ENCODE results near the gene DEXI.
"Not testable (repeated sequence)": the region's sequence is repeated elsewhere in the genome, so short reads cannot be mapped to it uniquely, and the experiment has no call there.

The DEXI gene

DNA sequence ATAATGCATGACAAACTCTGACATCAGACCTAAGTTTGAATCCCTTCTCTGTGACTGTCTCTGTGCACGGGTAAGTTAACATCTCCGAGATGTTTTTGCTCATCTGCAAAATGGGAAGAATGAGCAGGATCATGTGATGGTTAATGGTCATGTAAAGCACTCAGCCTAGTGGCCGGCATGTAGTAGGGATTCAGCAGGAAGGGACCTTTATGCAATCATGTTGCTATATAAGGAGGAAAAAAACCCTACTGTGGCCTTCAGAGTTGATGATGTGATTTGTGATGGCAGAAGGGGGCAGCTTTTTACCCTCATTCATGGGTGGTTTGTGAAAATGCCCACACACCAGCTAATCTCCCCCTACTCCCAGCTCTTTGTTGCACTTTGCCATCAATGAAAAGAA lies 26.2 kb upstream of the DEXI start:
- FAIRE-seq: no peak

DNA sequence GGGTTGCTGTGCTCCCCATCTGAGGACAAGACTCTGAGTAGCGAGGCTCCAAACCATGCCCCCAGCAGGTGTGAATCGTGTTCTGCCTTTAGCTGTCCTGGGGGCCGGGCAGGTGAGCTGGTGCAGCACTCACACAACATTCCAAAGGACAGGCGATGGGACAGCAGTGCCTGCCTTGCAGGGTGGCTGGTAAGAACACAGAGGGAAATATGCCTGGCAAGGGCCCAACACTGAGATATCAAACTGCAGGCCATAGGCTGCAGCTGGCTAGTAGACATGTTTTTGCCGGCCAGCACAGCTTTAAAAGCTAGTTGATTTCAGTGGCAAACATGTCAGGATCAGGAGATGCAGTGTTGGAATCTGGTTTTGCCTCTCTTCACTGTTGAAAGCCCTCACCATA lies 25.7 kb upstream of the DEXI start:
- FAIRE-seq: no peak

DNA sequence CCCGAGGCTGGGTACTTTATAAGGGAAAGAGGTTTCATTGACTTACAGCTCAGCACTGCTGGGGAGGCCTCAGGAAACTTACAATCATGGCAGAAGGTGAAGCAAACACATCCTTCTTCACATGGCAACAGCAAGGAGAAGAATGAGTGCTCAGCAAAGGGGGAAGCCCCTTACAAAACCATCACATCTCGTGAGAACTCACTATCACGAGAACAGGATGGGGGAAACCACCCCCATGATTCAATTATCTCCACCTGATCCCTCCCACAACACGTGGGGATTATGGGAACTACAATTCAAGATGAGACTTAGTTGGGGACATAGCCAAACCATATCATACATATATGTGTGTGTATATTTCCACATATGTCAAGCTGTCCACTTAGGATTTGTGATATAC lies 24.3 kb upstream of the DEXI start:
- not testable (repeated sequence) for FAIRE-seq

DNA sequence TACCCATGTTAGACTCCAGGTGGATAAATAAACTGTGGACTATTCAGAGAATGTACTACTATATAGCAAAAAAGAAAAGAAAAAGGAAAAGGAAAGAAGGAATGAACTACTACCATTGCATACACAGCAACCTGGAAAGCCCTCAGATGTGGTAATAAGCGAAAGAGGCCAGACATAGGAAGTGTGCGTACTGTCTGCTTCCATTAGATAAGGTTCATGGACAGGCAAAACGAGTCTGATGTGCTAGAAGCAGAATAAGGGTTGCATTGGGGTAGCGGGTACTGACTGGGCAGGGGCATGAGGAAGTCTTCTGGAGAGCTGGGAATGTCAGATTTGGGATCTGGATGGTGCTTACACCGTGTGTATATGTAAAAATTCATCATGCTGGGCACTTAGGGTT lies 23.9 kb upstream of the DEXI start:
- FAIRE-seq: no peak

DNA sequence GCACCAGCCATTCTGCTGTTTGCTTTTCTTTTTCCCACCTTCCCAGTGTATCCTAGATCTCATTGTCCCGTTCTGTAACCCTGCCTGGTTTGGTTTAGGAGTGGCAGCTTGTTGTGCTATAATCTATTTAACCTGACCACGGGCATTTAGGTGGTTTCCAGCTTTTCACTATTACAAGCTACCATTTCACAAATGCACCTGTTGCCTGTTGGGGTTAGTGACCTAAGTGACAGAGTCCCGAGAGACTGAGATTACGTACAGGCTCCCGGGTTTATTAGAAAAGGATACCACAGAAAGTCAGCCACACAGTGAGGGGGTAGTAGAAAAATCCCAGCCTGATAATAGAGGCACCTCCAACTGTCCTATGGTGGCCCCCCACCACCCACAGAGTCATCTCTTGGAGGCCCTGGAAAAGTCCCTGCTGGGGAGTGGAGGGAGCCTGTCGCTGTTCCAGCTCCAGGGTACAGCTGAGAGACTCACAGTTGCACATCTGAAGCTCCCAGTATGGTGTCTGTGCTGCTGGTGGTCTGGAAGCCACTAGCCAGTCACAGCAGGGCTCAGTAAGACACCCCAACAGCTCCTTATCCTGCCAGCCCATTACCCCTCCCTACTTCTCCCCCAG lies 23.3 kb upstream of the DEXI start:
- no peak for FAIRE-seq

DNA sequence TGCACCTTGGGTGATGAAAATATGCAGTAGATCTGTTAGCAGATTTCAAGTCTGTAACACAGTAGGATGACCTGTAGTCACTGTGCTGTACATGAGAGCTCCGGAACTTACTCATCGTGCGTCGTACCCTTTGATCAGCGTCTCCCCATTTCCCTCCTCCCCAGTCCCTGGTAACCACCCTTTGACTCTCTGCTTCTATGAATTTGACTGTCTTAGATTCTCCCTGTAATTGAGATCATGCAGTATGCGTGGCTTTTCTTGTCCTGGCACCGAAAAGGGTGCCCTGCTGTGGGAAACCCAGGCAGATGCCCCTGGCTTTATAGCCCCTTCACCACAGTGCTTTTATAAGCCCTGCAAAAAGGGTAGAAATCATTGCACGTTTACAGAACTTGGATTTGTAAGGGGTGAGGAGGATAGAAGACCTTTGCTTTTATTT lies 22.6 kb upstream of the DEXI start:
- FAIRE-seq: no peak

DNA sequence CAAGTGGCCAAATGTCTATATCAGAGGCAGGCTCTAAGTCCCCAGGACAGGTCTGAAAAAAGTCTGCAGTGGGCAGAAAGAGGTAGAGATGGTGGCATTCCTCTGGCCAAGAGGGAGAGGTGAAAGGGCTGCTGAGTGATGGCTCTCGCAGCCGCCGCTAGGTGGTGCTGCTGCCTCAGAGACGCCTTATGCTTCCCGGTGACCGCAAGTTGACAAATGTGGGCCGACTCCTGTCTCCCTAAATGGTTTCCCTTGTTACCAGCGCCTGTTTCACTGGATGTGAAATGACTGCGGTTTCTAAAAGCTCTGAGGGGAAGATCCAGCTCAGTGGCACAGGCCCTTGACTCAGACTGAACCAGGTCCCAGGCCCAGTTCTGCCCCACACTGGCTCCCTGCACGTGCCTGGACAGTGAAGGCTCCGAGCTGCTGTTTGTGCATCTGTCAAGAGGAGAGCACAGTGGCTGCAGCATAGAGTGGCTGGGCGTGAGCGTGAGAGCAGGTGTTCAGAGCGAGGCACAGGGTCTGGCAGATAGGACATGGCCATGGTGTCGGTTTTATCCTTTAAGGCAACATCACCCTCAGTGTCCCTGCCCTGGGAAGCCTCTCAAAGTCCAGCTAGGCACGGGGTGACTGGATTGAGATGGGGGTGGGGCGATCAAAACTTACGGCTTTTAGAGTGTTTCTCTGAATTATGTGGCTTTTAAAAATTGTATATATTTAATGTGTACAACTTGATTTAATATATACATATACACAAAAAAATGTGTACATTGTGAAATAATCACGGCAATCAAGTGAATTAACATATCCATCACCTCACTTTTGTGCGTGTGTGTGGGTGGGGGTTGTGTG lies 22.0 kb upstream of the DEXI start:
- no peak for FAIRE-seq

DNA sequence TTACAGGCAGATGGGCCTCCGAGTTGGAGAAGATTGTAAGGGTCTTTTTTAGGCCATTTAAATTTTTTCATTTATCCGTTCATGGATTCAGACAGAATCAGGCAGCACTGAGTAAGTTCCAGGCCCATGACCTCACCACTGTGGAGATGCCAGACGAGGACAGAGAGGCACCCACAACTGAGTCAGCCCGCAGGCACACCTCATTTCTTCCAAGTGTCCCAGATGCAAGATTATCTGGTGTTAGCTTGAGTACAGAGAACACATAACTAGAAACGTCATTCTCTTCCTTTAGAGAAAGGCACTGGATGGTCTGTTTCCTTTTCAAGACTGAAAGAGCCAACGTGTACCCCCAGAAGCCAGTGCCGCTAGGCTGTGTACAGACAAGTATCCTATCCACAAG lies 19.0 kb upstream of the DEXI start:
- no peak for FAIRE-seq

DNA sequence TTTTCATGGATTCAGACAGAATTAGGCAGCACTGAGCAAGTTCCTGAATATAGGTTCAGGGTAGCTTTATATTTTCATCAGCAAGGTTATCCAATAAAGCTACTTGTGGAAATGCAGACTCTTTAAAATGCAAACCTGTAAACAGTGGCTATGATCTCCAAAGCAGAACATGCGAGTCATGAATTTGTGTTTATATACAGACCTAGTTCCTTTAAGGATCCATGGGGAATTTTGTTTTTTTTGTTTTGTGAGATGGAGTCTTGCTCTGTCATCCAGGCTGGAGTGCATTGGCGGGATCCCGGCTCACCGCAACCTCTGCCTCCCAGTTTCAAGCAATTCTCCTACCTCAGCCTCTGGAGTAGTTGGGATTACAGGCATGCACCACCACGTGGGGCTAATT lies 16.9 kb upstream of the DEXI start:
- no peak for FAIRE-seq

DNA sequence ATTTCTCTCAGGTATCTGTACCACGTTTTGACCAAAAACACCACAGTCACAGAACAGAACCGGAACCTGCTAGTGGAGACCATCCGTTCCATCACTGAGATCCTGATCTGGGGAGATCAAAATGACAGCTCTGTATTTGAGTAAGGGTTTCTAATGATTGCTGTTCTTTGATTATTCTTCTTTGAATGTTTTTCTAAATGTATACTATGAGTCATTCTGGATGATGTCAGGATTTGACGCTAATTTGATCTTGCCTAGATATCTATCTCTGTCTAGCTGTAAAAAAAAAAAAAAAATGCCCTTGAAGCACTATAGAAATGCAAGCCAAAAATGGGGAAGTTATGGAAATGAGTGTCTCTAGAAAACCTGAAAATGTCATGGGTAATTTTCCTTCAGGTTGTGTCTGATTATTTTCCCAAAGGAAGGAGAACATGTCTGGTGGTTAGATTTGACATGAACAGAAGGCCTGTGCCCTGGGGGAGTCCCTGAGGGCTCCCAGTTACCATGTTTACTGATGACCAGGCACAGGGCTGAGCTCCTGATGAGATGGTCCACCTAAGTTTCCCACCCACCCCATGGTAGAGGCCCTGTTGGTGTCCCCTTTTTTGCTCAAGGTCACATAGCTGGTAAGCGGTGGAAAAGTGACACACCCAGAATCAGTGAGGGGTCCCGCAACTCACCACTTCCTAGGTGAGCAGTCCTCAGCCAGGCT lies 15.7 kb upstream of the DEXI start:
- FAIRE-seq: no peak

DNA sequence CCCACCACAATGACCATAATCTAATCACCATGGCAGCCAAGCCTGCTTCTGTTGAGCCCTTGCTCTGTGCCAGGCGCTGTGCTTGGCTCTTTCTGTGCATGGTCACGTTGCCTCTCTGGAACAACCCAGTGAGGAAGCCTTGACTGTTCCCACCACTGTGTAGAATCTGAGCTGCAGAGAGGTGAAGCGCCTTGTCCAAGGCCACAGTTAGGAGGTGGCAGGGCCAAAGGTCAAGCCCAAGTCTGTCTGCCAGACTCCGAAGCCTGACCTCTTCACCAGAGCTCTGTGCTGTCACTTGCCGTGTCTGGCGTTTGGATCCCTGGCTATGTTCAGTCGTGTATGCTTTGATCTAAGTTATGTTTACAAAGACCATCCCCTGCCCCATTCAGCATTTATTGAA lies 12.6 kb upstream of the DEXI start:
- FAIRE-seq: no peak

DNA sequence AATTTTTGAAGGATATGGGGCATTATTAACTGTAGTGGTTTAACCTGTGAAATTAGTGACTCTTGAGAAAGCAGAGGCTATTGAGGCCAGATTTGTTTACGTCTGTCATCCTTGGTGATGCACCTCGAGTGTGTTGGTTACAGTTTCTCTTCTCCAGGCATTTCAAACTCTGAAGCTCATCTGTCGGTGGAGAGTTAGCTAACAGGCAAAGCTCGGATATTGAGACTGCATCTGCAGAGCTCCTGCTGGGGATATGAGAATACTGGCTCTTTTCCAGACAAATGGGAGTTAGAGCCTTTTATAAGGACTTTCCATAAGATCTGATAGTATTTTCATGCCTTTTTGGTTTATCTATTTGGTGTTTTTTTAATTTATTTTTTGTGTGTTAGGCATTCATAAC lies 8.8 kb upstream of the DEXI start:
- FAIRE-seq: no peak

DNA sequence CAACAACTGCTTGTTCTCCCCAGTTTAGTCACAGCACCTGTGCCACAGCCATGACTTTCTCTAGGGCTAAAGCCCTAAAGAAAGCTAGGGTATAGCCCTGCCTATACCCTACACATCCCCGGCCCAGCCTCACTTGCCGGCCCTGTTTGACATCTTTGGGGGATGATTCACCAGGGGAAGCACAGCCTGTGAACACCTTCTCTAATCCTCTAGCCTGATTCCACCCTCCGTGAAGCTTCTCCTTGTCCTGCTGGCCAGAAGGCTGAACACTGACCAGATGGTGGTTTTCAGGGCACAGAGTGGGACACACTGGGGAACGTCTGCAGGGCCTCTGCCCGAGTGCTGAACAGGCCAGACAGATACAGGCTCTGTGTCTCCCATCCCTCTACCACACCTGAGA lies 8.1 kb upstream of the DEXI start:
- FAIRE-seq: no peak

DNA sequence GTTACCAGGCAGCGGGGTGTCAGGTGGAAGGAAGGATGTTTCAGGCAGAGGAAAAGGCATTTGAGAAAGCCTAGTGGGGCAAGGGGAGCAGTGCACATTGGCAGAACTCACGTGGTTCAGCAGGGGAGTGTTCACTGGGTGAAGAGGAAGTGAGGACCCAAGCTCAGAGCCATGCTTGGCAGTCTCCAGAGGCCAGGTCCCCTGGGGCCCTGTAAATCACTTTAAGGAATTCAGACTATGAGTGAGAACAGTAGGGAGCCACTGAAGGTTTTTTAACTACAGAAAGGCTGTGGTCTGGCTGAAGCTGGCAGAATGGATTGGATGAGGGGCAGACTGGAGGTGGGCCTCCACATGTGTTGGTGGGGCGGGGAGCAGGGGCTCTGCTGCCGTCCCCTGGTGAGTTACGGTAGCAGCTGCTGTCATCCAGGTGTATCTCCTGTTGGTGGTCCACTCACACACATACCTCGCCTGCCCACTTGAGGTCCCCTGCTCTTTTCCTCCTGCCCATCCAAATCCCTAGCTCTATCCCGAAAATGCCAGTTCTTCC lies 7.2 kb upstream of the DEXI start:
- no peak for FAIRE-seq

DNA sequence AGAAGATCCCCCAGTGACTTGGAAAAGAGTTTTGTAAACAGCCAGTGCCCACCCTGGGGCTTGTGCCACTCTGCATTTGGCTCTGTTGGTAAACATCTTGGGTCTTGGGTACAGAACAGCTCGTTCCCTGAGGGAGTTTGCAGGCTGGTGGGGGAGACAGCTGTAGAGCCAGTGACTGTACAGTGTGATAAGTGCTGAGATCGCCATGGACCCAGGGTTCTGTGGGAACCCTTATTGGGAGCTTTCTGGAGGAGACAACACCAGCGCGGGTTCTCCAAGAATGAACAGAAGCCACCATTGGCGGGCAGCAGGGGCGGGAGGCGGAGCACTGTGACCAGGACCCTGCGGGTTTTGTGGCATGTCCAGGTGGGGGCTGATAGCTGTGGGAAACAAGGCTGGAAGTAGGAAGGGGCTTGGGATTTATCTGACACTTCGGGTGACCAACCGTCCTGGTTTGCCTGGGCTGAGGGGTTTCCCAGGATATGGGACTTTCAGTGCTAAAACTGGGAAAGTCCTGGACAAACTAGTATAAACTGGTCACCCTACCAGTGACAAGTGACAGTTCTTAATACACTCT lies 5.0 kb upstream of the DEXI start:
- no peak for FAIRE-seq

DNA sequence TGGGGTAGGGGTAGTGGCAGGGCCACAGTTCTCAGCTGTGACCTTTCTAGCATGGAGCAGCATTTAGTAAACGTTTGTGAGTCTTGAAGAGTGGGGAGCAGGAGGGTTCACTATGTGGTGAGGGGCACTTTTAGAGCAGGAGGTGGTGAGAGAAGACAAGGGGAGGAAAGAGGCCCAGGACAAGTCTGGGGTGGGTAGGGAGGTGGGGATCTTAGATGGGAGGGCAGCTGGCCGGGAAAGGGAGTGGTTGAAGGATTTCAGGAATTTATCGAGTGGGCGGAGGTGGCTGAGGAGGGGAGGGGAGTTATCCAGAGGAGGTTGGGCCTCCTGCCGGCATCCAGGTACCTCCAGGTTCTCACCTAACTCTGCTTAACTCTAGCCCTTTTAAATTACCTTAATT lies 4.0 kb upstream of the DEXI start:
- FAIRE-seq: no peak

DNA sequence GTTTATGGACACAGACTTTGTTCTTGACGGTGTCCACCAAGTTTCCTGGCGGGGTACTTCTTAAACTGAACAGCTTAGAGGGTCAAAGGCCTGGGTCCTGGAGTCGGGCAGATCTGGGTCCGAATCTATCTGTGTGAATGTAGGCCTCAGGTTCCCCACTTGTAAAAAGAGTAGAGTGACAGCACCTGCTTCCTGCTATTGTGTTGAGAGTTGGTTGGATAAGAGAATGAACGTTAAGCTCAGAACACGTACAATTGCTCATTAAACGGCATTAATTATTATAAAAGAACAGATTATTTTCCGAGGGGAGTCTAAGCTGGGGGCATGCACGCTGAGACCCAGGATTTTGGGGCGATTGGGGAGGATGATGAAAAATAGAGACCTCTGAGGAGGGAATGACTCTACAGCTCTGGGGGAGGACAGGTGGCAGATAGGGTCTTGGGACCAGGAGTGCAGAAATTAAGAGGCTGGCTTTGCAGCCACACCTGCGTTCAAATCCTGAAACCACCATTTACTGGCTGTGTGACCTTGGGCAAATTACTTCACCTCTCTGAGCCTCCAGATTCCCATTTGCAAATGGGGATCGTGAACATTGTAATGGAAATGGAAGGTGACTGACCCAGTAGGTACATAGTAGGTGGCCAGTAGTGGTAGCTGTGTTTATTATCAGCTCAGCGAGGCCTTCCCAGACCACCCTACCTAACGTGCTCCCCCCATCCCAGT lies 3.0 kb upstream of the DEXI start:
- no peak for FAIRE-seq

DNA sequence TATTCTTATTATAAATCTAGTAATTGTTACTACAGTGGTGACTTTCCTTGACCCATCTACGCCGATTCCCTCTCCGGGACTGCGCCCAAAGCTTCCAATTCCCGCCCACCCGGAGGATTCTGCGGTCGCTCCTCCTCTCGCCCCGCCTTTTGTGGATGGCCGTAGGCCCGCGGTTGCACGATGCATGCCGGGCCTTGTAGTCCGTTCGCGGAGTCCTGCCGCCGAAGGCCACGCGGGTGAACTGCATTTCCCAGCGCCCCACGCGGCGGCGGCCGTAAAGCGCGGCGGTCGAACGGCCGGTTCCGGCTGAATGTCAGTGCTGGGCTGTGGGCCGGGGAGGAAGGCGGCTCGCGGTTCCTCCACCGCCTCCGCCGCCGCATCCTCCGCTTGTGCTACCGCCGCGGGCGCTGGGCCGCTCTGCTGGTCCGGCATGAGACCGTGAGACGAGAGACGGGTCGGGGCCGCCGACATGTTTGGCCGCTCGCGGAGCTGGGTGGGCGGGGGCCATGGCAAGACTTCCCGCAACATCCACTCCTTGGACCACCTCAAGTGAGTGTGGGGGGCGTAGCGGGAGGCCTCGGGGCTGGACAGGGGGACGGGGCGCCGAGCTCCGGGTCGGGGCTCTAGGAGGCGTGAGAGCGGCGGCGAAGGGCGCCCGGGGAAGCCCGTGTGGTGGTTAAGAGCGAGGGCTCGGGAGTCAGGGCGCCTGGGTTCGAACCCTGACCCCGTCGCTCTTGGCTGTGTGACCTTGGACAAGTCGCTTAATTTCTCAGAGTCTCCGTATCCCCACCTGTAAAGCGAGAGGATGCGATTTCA lies 2.2 kb upstream of the DEXI start, which contains the start of gene CLEC16A:
Gene CLEC16A (plus strand): TSS at position 316 of the 816 bp plus-strand sequence. CDS start 154 bp downstream, at position 470.
- no peak for FAIRE-seq

DNA sequence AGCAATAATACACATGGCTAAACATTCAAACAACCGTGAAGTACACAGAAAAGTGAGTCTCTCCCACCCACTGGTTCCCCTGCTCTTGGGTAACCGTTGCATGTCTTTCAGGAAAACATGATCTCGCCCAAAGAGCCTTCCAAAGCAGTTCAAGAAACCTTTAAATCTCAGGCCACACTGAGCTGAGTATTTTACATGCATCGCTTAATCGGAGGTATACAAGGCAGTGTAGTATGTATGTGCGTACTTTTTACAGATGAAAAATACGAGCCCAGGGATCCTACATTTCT lies 741 bp upstream of the DEXI start:
- no peak for FAIRE-seq

DNA sequence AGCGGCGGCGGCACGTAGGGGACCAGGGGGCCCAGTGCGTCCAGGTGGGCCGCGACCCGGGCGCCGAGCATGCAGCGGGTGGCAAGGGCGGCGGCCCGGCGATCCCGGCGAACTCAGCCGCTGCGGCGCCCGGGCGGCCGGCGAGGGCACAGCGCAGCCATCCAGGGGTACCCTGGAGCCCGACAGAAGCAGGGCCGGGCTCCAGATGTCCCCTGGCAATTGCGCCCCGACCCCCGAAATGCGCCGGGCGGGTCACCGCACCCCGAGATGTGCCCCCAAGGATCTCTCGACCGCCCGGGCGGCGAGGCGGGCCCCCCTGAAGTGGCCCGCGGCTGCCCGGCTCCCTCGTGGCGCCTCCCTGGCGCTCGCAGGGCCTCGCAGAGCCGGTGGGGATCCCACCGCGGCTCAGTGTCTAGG lies 325 bp downstream of the DEXI start:
- FAIRE-seq: not testable (repeated sequence)

DNA sequence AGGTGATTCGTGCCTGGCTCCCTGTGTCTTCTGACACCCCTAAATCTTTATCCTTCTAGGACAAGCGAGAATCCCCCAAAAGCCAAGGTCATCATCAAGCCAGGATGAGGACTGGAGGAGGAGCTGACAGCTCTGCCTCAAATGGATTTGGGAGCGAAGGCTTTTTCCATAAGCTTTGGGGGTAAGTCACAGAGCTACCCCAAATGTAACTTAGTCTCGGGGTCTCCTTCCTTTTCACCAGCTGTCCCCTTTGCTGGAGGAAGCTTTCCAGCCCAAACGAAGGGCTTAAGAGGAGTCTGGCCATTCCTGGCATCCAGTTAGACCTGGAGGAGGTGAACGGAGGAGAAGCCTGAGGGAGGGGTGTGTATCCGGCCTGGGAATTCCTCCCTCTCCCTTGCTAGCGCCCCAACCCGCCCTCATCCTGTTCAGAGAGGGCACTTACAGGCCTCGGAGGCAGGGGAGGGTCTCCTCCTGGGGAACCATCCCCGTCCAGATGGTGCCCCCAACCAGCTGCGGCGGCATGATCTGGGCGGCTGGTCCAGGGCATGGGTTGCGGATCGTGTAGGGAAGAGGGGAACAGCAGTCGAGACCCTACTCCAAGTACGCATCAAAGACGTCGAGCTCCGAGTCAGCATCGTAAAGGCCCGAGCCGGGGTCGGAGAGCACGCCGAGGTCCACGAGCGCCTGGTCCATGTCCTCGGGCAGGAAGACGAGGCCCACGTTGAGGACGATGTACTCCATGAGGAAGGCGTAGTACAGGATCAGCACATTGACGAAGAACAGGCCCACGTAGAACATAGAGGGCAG lies 938 bp downstream of the DEXI start:
- no peak for FAIRE-seq

Data from islet of Langerhans (tissue), 1 donor.